SIG-M5 treated with dmso at 0.1 percent for 504 hours (cell line): ENCODE data around the gene CDK5RAP3.

ENCODE experiments used
- DNase-seq: peaks from one replicate; lab custom pipeline; 2025; ENCODE audit not compliant: unreplicated experiment; lab: John Stamatoyannopoulos, UW

CDK5RAP3 gene

DNA sequence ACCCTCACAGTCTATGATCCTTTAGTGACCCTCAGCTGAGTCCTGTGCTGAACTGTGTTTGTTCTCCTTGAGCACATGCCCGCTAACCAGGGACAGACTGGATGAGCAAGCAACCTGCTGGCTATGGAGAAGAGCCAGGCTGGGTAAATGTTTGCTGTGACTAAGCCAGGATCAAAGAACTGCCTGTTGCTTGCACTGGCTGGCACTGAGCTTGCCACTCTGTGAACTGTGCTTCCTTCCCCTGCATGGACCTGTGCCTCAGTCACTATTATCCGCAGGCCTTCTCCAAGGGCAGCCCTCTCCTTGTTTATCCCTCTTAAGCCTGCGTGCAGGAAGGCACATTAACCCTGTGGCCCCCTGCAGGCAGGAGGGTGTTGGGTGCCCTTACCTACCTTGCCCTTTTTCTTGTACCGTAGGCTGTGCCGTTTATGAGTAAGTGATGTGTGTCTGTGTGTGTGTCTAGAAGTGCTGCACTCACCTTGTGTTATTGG lies 22.2 kb upstream of the CDK5RAP3 start:
- peak; percentile 57 for DNase-seq

DNA sequence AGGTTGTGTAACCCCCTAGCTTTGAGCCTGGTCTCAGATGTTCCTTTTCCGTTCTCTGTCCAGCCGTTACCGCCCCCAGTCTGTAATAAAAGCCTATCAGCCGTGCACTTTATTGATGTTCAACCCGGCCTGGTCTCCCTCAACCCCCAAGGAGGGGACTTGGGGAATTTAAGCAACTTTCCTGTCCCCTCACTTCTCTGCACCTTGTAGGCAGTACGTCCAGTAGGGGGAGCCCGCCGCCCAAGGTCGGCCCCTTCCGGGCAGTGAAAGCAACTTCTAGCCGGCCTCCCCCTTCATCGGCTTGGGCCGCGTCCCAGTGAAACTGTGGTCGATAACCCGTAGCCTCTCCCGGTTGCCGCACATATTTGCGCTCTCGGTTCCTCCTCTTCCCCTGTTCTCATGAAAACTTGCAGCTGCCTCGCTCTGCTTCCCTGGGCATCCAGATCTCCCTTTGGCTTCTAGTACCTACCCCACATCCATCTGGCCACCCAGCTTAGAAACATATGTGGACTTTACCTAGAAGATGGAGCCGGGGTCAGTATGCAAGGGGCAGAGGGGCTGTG lies 21.6 kb upstream of the CDK5RAP3 start:
- DNase-seq: peak; percentile 79

DNA sequence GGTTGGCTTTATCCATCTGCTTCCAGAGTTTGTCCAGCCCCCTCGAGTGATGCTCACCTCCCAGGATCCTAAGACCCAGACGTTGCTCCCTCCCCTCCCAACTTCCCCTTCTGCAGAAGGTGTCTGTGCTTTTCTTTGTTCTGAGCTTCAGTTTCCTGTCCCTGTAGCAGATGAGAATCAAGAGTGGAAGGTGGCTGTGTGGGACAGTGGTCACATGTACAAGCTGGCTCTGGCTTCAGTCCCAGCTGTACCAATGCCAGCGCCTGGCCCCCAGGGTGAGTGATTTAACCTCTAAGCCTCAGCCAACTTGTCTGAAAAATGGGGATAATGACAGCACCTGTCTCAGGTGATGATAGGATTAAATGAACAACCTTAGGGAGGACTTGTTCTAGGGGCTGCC lies 21.0 kb upstream of the CDK5RAP3 start:
- no peak for DNase-seq

DNA sequence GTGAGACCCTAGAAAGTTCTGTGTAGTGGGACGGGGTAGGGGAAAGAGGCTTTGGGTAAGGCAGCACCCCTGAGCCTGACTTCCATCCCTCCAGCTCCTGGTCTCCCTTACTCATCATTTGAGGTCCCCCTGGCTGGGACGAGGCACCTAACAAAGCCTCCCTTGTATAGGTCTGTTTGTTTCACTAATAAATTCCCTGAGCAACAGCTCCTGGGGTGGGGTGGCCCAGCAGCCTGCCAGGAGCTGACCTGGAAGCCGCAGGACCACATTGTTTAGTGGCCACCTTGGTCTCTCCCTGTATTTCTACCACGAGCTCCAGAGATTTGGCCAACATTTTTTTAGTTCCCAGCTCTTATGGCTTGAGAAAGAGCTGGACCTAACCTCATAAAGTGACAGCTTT lies 20.5 kb upstream of the CDK5RAP3 start:
- DNase-seq: no peak

DNA sequence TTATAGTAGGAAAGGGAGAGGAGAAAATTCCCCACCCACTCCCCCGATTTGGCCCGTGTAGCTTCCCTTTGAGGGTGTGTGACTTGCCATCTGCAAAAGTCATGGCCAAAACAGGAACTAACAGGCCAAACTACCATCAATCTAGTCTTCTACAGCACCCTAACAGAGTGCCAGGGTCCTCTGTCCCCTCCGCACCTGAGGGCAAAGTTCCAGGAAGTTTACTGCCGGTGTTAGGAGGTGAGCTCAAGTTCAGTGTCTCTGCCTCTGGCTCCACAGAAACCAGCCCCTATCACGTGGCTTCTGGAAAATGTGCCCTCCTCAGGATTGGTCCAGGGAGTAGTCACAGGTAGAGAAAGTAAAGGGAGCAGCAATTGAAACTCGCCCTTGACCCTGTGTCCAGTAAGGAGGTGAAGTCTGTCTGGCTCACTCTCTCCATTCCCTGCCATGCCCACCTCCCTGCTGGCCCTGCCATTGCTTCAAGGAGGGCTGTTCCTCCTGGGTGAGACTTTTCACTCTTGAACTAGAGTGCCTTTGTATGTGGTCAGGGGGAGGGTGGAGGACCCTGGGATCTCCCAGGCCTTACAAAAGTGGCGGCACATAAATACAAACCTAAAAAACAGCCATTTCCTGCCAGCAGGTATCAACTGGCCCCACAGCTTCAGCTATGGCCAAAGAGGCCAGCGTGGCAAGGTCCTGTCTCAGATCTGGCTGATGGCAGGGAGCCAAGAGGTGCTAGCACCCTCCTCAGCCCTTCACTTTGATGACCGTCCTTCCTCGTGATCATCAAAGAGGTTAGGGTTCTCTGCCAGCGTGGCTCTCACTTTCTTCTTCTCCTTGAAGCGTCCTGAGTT lies 18.5 kb upstream of the CDK5RAP3 start:
- DNase-seq: no peak

DNA sequence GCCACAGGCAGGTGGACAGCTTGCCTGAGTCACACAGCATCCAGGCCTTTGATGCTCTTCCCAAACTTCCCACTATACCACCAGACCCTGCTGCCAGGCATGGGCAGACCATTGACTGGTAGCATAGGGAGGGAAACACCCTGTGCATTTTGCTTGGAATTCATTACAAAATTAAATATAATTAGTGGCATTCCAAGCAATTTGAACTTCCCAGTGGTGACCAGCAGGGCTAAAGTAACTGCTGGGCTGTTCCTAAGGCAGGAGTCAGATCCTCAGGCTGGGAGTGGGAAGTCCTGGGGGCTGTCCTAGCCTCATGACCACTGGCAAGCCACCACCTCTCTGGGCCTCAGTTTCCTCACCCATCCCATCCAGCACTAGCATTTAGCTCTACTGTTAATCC lies 17.0 kb upstream of the CDK5RAP3 start:
- DNase-seq: no peak

DNA sequence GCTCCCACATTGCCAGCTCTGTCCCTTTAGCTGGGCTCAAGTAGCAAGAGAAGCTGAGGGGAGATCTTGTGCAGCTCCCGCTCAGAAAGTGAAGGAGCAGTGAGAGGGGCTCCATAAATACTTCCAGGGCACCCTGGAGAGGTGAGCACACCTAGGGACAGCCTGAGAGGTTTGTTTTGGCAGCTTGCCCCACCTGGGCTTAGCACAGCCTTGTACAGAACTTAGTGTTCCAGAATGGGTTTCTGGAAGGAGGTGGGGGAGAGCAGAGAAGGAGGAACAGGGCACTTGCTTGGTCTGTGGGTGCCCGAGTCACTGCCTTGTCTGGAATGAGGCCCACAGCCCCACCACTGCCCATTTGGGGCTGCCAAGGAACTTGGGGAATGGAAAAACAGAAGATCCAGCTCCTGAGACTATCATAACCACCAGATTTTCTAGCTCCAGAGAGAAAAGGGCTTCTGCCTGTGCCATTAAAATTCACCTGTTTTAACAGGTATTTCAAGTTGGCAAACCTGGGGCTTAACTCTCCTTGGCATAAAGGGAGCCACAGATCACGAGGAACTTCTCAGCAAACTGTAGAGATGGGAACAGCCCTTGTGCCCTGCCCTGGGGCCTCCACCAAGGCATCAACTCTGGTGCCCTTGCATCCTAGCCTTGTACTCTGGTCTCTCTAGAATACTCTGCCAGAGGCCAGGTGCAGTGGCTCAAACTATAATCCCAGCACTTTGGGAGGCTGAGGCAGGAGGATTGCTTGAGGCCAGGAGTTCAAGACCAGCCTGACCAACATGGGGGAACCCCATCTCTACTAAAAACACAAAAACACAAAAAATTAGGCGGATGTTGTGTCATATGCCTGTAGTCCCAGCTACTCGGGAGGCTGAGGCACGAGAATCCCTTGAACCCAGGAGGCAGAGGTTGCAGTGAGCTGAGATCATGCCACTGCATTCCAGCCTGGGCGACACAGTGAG lies 15.1 kb upstream of the CDK5RAP3 start:
- DNase-seq: no peak

DNA sequence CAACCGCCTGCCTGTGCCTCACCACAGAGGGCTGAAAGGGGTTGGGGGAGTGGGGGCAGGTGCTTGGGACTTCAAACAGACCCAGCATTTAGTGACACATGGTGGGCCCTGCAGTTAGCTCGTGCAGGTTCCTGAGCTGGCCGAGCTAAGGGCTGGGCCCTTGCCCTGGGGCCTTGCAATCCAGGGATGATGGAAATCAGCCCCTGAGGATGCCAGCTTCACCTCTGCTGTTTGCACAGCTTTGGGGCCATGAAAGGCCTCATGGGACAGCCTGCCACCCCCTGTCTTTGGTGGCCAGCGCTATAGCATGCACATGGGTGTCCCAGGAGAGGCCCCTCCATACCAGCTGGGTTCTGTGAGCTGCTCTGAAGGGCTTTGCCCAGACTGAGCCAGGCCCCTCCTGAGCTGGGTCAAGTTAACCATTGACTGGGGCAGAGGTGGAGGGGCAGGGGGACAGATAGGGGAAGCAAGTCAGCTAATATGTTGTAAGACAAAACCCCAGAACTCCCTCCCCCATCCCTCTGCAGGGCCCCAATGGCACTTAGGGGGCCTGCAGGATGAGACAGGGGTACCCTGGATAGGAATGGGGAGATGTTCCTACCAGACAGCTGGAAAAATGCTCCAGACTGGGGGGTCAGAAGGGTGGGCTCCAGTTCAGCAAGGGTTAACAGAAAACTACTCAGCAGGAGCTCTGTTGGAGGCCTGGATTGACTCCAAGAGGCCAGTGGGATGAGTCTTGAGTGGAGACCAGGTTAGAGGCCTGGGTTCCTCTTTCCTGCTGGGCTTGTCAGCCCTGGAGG lies 13.9 kb upstream of the CDK5RAP3 start:
- DNase-seq: no peak

DNA sequence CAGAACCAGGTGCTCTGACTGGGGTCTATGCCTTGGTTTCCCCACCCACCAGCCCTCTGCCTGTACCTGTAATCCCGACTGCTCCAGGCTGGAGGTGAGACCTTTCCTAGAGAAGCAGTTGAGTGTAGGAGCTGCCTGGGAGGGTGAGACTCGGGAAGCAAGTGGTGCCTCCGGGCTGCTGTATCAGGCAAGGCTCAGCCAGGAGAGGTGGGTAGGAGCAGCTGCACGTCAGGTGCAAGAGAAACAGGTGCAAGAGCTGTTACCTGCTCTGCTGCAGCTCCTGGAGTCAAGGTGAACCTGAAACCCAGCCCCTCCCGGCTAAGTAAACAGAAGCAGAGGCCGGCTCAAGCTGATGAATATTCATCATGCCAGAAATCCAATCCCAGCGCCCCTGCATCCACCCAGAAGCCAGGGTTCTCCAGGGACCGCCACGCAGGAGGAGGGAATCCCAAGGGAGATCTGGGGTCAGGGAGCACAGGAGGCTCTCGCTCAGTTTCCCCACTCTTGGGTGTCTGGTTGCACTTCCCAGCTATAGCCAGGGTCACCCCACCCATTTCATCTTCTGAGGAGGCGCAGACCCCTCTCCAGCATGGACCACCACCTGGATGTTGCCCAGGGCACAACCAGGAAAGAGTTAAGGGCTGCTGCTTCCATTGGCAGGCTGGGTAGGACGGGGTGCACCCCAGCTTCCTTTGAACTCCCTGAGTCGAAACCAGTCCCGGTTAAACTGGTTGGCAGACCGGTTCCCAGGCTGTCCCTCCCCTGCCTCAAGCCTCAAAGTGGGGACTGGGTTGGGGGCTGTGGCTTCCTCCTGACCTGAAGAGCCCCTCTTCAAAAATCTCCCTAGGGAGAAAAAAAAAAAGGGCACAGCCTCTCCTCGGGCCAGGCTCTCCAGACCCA lies 13.1 kb upstream of the CDK5RAP3 start, which contains the start of gene PRR15L:
Gene PRR15L, minus strand, starts transcription at position 293 of the 900 bp plus-strand sequence. CDS start 4,649 bp downstream, outside the sequence.
- DNase-seq: peak; percentile 80

DNA sequence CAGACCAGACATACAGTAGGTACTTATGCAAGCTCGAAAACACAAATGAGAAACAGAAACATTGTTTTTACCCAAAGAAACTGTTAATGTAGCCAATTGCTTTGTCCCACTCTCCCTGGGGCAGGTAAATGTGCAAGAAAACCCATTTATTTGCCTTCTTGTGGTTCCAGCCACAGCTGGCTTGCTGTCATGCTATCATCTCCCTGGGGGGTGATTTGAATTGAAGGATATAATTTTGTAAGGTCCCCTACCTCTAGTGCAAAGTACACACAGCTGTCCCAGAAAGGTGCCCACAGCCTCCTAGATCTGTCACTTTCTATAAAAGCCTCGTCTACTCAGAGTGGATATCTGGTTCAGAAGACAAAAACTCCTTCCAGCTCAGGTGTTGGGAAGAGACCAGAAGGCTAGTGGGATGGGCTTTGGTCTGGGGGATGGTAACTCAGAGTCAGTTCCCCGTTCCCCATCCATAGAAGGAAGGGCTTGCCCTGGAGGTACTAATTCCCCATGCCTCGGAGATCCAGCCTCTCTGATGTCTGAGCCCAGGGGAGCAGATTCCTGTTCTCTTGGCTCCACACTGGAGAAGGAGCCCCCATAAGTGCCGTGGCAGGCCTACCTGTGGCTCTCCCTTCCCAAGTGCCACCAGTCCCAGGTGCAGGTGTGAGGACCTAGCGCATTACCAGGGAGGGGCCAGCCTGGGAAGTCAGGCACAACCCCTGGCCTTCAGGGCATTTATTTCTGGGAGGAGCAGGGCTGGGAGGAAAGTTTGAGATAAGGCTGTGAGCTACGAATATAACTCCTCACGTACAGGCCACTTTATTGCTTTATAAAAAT lies 10.9 kb upstream of the CDK5RAP3 start:
- DNase-seq: no peak

DNA sequence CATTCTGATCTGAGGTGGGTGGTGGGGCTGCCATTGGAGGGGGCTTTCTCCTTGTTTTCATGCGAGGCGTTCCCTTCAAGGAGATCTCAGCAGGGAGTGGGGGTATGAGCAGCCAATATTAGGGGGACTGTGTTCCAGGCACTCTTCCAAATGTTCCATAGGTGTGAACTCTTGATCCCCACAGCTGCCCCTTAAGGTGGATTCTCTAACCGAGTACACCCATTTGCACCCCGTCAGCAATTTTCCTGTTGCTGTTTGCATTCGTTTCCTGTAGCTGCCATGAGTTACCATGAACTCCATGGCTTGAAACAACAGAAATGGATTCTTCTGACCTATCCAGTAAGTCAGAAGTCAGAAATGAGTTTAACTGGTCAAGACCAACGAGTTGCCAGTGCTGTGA lies 9.5 kb upstream of the CDK5RAP3 start:
- no peak for DNase-seq

DNA sequence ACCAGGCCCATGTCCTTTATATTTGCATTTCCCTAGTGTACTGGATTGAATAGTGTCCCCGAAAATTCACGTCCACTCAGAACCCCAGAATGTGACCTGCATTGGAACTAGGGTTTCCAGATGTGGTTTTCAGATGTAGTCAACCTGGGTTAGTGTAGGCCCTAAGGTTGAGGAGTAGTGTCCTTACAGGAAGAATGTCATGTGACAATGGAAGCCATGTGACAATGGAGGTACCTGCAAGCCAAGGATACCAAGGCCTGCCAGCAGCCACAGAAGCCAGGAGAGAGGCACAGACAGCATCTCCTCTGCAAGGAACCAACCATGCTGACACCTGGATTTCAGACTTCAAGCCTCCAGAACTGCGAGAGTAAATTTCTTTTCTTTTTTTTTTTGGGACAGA lies 8.0 kb upstream of the CDK5RAP3 start:
- no peak for DNase-seq

DNA sequence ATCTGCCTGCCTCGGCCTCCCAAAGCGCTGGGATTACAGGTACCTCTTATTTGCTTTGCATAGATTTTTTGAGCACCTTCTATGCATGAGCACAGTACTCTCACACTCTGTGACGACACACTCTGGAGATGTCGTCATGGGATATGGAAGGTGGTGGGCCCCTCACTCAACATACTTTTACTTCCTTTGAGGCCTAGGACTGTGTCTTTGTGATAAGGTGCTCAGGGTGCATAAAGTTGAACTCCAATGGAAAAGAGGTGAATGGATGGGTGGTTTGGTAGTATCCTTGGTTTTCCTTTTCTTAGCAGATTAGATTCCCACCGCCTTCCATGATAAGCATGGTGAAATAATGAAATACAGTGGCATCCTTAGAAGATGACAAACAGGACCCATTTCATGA lies 6.1 kb upstream of the CDK5RAP3 start:
- DNase-seq: no peak

DNA sequence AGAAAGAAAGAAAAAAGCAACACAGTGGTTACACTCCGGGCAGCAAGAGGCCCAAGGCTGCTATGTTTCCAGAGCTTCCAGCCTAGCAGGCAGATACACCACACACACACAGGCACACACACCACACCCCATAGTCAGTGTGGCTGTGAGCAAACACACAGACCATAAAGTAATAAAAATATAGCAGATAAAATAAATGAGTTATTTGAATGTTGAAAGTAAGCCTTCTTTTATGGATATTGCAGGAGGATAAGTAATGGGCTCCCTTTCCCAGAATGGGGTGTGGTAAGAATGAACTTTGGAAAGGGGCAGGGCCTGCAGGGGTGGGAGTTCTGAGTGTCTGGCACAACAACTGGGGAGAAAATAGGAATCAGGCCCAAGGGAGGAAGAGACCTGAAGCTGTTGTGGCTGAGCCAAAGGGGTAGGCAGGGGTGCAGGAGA lies 4.8 kb upstream of the CDK5RAP3 start:
- DNase-seq: no peak

DNA sequence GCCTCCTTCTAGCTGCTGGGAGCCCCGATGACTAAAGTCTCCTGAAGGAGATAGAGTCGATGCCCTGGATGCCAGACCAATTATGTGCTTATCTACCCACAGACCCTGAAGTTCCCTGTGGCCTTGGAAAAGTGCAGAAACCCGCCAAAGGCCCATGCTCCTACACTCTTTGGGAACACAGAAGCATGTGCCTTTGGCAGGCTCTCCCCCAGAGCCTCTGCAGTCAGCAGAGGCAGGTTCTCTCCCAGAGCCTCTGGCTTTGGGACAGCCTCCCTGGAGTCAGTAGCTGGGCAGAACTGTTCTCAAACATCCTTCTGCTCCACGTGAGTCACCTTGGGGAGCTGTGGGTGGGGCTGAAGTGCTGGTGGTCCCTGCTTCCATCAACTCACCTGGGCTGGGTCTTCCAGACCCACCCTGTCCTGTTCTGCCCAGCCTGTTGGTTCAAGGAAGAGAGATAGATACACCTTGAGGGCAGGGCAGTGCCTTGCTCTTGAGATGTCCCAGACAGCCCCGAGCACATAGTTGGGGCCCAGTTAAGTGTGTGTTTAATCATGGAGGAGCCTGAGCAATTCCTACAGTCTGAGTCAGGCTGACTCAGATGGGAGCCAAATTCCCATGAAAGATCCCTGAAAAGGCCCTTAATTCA lies 3.2 kb upstream of the CDK5RAP3 start:
- DNase-seq: no peak

DNA sequence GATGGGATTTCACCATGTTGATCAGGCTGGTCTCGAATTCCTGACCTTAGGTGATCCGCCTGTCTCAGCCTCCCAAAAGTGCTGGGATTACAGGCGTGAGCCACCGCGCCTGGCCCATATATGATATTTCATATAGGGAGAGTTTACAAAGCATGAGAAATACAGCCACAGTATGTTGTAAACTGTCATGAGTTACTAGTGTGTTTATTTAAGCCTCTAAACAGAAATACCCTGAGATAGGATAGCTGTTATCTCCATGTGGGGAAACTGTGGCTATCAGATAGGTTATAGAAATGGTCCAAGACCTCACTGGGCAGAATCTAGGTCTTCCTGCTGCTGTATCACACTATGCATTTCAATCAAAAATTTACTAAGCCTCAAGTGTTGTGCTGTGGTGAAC lies 2.1 kb upstream of the CDK5RAP3 start:
- no peak for DNase-seq

DNA sequence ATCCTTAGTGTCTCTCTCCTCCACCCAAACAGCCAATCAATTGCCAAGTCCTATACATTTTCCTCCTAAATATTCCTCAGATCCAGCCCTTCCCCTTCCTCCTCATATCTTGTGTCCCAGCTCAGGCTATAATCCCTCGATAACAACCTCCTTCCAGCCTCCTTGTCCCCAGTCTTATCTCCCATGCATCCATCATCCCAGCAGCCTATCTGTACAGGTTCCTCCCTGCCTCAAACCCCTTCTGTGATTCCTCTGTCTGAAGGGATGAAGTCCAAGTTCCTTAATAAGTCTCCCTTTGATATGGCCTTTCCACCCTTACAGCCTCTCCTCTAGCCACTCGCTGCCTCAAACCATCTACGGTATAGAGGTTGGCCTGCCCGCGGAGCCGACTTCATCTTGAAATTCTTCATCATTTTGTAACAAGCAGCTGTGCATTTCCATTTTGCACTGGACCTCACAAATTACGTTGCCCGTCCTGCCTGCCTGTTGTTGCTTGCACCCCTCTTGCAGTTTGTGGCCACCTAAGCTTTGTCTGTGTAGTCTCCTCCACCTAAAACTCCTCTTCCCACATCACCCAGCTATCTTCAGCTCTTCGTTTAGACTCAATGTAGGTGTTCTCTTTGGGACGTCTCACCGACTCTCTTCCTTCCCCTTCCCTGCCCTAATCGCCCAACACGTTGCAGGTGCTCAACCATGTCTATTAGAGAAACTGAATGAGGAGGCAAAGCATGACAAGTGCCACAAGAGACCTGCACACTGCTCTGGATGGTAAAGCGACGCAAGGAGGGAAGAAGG lies 786 bp upstream of the CDK5RAP3 start:
- DNase-seq: no peak
